Left lung (tissue), 10 donors: Measurements from ENCODE around the gene DHX36. TPM values are rescaled to one million over a fixed set of nuclear protein-coding genes. Genes with fewer than 3 reads are reported as not detected.

ENCODE experiments used
- ATAC-seq: fragments of 200-7000 bp; cut with Tn5 transposase; one replicate; pipeline ENCODE4 v1.9.1; 2020; ENCODE audit warnings: moderate library complexity
- DNase-seq, 4 donors: peaks; one replicate each; pipeline ENCODE4 v3.0.0-alpha.2; 2013 to 2020
- H3K27ac ChIP-seq, 2 donors: fragments of 200-600 bp; sonication (generic) in 1 of 2; one replicate each; pipeline versions ENCODE4 v1.5.0 to v1.8.0; 2020 to 2021
- H3K27me3 ChIP-seq, 2 donors: fragments of 200-600 bp; sonication (generic) in 1 of 2; one replicate each; pipeline versions ENCODE4 v1.5.0 to v1.8.0; 2020 to 2021
- H3K36me3 ChIP-seq, 2 donors: fragments of 200-600 bp; sonication (generic) in 1 of 2; one replicate each; pipeline versions ENCODE4 v1.5.0 to v1.8.0; 2020 to 2021
- H3K4me1 ChIP-seq, 2 donors: fragments of 200-600 bp; one replicate each; pipeline ENCODE4 v1.8.0; 2021
- H3K4me3 ChIP-seq, 2 donors: fragments of 200-600 bp; sonication (generic) in 1 of 2; one replicate each; pipeline versions ENCODE4 v1.5.0 to v1.8.0; 2020 to 2021; ENCODE audit warnings: mild to moderate bottlenecking in 1 of 2
- H3K9me3 ChIP-seq, 2 donors: fragments of 200-600 bp; sonication (generic) in 1 of 2; one replicate each; pipeline versions ENCODE4 v1.5.0 to v1.8.0; 2020 to 2021
- CTCF ChIP-seq, 2 donors: fragments of 200-600 bp; sonication (generic) in 1 of 2; IDR thresholded peaks; one replicate each; pipeline versions ENCODE4 v1.5.0 to v1.8.0; 2021; ENCODE audit warnings: antibody characterized with exemption in 2 of 2
- intact Hi-C, 2 donors: fragments of 100-400 bp; cut with DNase I; formaldehyde crosslinking; loops; one replicate each; pipeline versions ENCODE4 v1.11.2 to v1.14.2; 2022
- polyA plus RNA-seq, 6 donors: library from polyadenylated mRNA; unstranded; fragments of 120-200 nt; gene quantifications; one replicate each; pipeline ENCODE4 v1.2.1, GENCODE V29; 2013; ENCODE audit not compliant: insufficient read length in 6 of 6
- total RNA-seq, 2 donors: library from RNA; stranded (reverse); fragmentation: NEBNext Ultra II Directional; extraction: Animal tissue kit (Norgen Biotek cat#: 25700); gene quantifications; one replicate each; pipeline ENCODE4 v1.2.1, GENCODE V29; 2021
- donor health status: DM: no; HTN: yes; CAD: no.
- donor health status: DM: no; HTN: no; CAD: no.

Gene DHX36
- total and polyA plus RNA-seq, 8 donors: 52.6 to 97.1 (median 76.8) TPM

DNA sequence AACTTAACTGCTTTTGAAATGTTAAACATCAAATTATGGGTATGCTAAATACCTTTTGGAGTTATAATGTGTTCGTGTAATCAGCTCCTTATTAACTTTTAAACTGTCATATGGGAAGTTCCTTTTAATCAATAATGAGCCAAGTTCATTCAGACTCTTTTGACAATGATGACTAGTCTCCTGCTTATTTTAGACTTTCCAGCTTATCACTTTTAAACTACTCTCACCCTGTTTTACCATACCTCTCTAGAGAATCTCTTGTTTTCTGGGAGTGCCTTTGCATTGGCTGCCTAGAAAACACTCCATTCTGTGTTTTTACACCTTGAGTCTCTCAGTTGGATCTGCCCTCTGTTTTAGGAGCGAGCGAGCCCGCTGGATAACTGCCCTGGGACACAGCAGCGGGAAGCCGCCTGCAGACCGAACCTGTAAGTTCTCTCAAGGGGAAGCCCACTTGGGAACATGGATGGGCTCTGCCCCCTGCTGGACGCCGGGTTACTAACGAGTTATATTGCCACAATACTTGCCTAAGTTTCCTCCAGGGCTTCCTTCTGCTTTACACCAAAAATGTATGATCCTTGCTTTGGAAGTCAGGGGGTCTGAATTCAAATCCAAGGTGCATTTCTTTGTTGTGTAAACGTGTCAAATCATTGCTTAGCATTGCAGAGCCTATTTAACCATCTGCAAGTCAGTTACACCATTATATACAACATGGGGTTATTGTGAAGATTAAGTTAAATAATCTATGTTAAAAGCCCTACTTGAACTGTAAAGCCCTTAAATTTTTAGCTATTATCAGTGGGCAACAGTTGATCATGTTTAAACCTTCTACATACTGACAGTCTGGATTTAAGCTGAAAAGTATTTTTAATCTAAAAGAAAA lies 71.3 kb downstream of the DHX36 start:
- DNase-seq (peak; percentile 84 to 94 (median 90)), ATAC-seq (peak; percentile 99)
- Histone ChIP-seq H3K36me3 (peaks cover 0 to 71% of the 10 kb centered on the region in 2 donors), H3K9me3 (no peaks in the 10 kb centered on the region), H3K4me1 (peaks cover 3 to 11% of the 10 kb centered on the region in 2 donors), H3K4me3 (no peak overlapping the region), H3K27ac (no peak overlapping the region), H3K27me3 (no peaks in the 10 kb centered on the region)
- TF ChIP-seq CTCF (IDR thresholded peaks at IDR 0.05): peak; percentile 77 to 83
- intact Hi-C loops: loop anchor here in 1 of 2 donors (10.0 kb wide), 1 partner anchor 158 kb away; no protein-coding TSS in a partner anchor

GRCh38 chr3:154251610-154252009 lies 72.7 kb downstream of the DHX36 start:
- no peak overlapping the region for H3K4me3 ChIP-seq
- H3K36me3 ChIP-seq: peaks cover 0 to 58% of the 10 kb centered on the region in 2 donors
- H3K27ac ChIP-seq: no peak overlapping the region
- no peak for DNase-seq
- no peak for TF ChIP-seq CTCF (IDR thresholded peaks at IDR 0.05)
- intact Hi-C loops: loop anchor here in 1 of 2 donors (10.0 kb wide), 1 partner anchor 157 kb away; no protein-coding TSS in a partner anchor
- ATAC-seq: no peak
- no peaks in the 10 kb centered on the region for H3K27me3 ChIP-seq
- peaks cover 3 to 11% of the 10 kb centered on the region in 2 donors for H3K4me1 ChIP-seq
- H3K9me3 ChIP-seq: no peaks in the 10 kb centered on the region

- Histone ChIP-seq H3K36me3 (peaks cover 0 to 47% of the 10 kb centered on the region in 2 donors), H3K4me3 (no peak overlapping the region), H3K4me1 (peaks cover 3 to 11% of the 10 kb centered on the region in 2 donors), H3K27ac (no peak overlapping the region), H3K9me3 (no peaks in the 10 kb centered on the region), H3K27me3 (no peaks in the 10 kb centered on the region)
- DNase-seq (no peak), ATAC-seq (no peak)
- TF ChIP-seq CTCF (IDR thresholded peaks at IDR 0.05): no peak
- intact Hi-C loops: loop anchor here in 1 of 2 donors (10.0 kb wide), 1 partner anchor 155 kb away; no protein-coding TSS in a partner anchor
These were observed 74.0 kb downstream of the DHX36 start for GRCh38 chr3:154250291-154250690.

- no peaks in the 10 kb centered on the region for H3K9me3 ChIP-seq
- no peak for ATAC-seq
- no peak for TF ChIP-seq CTCF (IDR thresholded peaks at IDR 0.05)
- intact Hi-C loops: no loop called here
- peaks cover 3 to 11% of the 10 kb centered on the region in 2 donors for H3K4me1 ChIP-seq
- H3K27me3 ChIP-seq: no peaks in the 10 kb centered on the region
- H3K36me3 ChIP-seq: peaks cover 0 to 32% of the 10 kb centered on the region in 2 donors
- peak overlapping the region in 1 of 2 donors; percentile 1 for H3K27ac ChIP-seq
- DNase-seq: no peak
- no peak overlapping the region for H3K4me3 ChIP-seq
These were observed 76.4 kb downstream of the DHX36 start for GRCh38 chr3:154247806-154248415.

DNA sequence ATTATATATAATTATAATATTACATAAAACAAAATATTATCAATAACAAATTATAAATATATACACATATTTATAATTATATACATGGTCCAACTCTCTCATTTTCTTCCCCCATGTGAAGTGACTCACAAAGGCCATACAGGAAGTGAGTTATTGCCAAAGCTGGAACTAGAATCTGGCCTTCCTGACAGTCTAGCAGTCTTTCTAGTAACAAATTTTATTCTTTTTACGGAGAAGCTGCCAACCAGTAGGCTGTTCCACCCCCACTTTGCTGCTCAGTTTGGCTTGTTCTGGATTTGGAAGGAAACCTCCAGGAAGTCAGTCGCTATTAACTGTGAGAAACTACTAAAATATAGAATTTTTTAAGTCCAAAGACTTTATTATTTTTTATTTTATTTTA lies 79.6 kb downstream of the DHX36 start:
- Histone ChIP-seq H3K4me1 (peaks cover 0 to 3% of the 10 kb centered on the region in 2 donors), H3K36me3 (peaks cover 0 to 9% of the 10 kb centered on the region in 2 donors), H3K27ac (peak overlapping the region in 1 of 2 donors; percentile 7), H3K9me3 (no peaks in the 10 kb centered on the region), H3K27me3 (no peaks in the 10 kb centered on the region), H3K4me3 (no peak overlapping the region)
- intact Hi-C loops: no loop called here
- no peak for DNase-seq
- no peak for TF ChIP-seq CTCF (IDR thresholded peaks at IDR 0.05)
- no peak for ATAC-seq
